Ectodermal cell (in vitro differentiated cells): ENCODE measurements around the gene SNAI1.
"Not testable (repeated sequence)": the region's sequence is repeated elsewhere in the genome, so short reads cannot be mapped to it uniquely, and the experiment has no call there.

Experiments
- H3K27ac ChIP-seq: 2 replicates; pipeline ENCODE4 v1.7.0; 2013; ENCODE audit warnings: mild to moderate bottlenecking, low read depth, low read length; ENCODE audit not compliant: insufficient read depth, poor library complexity, severe bottlenecking
- H3K27me3 ChIP-seq: 2 replicates; pipeline ENCODE4 v1.7.0; 2013; ENCODE audit warnings: mild to moderate bottlenecking, low read length; ENCODE audit not compliant: insufficient read depth, control insufficient read depth, poor library complexity, severe bottlenecking
- H3K36me3 ChIP-seq: one replicate; pipeline ENCODE4 v1.7.0; 2013; ENCODE audit warnings: low read length; ENCODE audit not compliant: control insufficient read depth, insufficient read depth
- H3K4me1 ChIP-seq: one replicate; pipeline ENCODE4 v1.7.0; 2013; ENCODE audit warnings: low read length; ENCODE audit not compliant: control insufficient read depth, insufficient read depth
- H3K4me3 ChIP-seq: 2 replicates; pipeline ENCODE4 v1.7.0; 2013; ENCODE audit warnings: low read depth, low read length, control low read depth; ENCODE audit not compliant: insufficient read depth
- H3K9me3 ChIP-seq: 2 replicates; pipeline ENCODE4 v1.7.0; 2013; ENCODE audit warnings: mild to moderate bottlenecking, low read length, moderate library complexity; ENCODE audit not compliant: control insufficient read depth
- WGBS, 2 experiments: methylation state at CpG; one replicate each; pipeline ENCODE4 v1.1.7; 2013; ENCODE audit warnings: missing lambda C conversion rate in 2 of 2; 5-methylcytosine and 5-hydroxymethylcytosine counted together

Gene SNAI1

DNA sequence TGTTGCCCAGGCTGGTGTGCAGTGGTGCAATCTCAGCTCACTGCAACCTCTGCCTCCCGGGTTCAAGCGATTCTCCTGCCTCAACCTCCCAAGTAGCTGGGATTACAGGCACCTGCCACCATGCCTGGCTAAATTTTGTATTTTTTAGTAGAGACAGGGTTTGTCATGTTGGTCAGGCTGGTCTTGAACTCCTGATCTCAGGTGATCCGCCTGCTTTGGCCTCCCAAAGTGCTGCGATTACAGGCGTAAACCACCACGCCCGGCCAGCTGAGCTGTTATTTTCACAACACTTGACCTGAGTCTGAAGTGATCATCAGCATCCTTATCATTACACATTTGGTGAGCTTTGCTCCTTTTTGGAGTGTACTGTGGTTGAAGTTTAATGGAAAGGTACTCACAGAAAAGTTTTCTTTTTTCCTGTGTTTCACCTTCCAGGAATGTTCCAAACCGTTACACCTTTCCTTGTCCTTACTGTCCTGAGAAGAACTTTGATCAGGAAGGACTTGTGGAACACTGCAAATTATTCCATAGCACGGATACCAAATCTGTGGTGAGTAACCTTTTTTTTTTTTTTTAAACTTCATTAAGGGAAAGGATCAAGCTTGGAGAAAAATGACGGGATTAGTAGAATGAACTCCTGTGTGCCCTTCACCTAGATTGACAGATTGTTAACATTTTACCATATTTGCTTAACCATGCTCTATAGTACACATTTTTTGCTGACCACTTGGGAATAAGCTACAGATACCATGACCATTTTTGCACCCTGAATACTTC, 36.9 kb upstream of the SNAI1 start:
- WGBS, 2 experiments: 82 to 84% methylated on average over 10 of the region's 10 CpGs
- Histone ChIP-seq H3K9me3 (no peaks in the 10 kb centered on the region), H3K4me3 (no peak overlapping the region), H3K27me3 (no peaks in the 10 kb centered on the region), H3K36me3 (peaks cover 31% of the 10 kb centered on the region), H3K27ac (no peak overlapping the region), H3K4me1 (no peaks in the 10 kb centered on the region)

DNA sequence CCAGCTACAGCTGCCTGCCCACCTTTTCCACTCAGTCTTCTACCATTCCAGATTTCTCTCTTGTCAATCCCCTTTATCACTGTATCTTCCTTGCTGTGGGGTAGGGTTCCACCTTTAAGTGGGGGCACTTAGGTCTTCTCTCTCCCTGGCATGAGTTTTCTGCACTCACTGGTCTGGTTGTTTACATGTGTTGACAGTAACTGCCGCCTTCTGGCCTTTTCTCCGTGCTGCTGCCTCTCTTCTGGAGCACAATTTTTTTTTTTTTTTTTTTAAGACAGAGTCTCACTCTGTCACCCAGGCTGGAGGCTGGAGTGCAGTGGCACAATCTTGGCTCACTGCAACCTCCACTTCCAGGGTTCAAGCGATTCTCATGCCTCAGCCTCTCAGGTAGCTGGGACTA, 34.6 kb upstream of the SNAI1 start:
- no peaks in the 10 kb centered on the region for H3K4me1 ChIP-seq
- H3K27me3 ChIP-seq: no peaks in the 10 kb centered on the region
- peaks cover 50% of the 10 kb centered on the region for H3K36me3 ChIP-seq
- H3K4me3 ChIP-seq: no peak overlapping the region
- H3K27ac ChIP-seq: no peak overlapping the region
- WGBS, 2 experiments: 95 to 97% methylated on average over 3 of the region's 3 CpGs
- no peaks in the 10 kb centered on the region for H3K9me3 ChIP-seq

DNA sequence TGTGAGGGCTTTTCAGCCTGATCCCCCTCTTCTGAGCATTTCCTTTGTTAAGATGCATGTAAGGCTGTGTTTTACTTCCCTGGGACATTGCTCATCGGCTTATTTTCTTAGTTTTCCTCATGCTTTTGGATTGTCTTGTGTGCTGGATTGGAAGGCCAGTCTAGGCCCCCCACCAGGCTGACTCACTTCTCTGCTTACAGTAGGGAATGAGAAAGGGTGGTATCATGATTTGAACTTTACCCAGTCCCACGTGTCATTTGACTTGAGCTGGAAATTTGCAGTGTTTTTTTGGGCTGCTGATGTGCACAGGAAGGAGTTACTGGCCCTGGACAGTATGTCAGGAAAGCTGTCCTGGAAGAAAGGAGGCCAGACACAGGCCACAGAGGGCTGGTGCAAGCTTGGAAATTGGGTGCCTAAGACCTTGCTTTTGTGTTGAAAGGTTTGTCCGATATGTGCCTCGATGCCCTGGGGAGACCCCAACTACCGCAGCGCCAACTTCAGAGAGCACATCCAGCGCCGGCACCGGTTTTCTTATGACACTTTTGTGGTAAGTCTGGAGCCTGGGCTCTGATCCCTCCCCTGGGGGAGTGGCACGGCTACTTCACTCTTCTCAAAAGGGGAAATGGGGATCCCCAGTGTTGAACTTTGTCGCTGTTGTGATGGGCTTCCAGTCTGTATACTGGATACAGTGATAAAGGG, 33.8 kb upstream of the SNAI1 start:
- Histone ChIP-seq H3K36me3 (peaks cover 52% of the 10 kb centered on the region), H3K4me3 (no peak overlapping the region), H3K4me1 (no peaks in the 10 kb centered on the region), H3K27ac (no peak overlapping the region), H3K27me3 (no peaks in the 10 kb centered on the region), H3K9me3 (no peaks in the 10 kb centered on the region)
- WGBS, 2 experiments: 97% methylated on average over 11 of the region's 11 CpGs

DNA sequence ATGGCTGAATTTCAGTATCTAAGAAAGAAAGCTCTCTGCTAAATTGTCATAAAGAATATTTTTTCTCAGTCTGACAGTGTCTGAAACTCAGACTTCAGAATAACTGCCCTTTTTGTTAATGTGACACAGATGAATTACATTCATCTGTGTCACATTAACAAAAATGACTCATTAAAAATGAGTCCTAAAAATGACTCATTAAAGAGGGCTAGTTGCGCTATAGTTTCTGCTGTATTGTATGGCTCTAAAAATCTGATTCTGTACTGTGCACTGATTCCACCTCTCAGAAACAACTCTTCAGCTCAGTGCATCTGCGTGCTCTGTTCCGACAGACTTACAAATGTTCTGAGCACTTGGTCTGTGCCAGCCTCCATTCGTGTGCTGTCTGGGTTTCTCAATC, 31.6 kb upstream of the SNAI1 start:
- Histone ChIP-seq H3K4me1 (no peaks in the 10 kb centered on the region), H3K9me3 (no peaks in the 10 kb centered on the region), H3K36me3 (peaks cover 46% of the 10 kb centered on the region), H3K4me3 (no peak overlapping the region), H3K27ac (no peak overlapping the region), H3K27me3 (no peaks in the 10 kb centered on the region)
- WGBS, 2 experiments: 88 to 93% methylated on average over 4 of the region's 4 CpGs

DNA sequence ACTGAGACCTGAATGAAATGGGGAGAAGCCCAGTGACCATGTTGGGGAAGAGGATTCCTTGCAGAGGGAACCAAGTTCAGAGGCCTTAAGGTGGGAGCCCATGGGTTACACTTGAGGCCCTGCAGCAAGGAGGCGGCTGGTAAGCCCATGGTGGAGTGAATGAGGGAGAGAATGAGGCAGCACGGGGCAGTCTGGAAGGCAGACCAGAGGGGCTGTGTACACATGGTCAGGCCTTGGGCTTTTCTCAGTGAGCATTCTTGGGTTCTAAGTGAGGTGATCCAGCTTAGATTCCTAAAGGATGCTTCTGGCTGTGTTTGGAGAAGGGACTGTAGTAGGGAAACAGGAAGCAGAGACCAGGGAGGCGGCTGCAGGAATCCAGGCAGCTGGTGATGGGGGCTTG, 27.6 kb upstream of the SNAI1 start:
- Histone ChIP-seq H3K4me1 (no peaks in the 10 kb centered on the region), H3K27ac (no peak overlapping the region), H3K9me3 (no peaks in the 10 kb centered on the region), H3K27me3 (no peaks in the 10 kb centered on the region), H3K4me3 (no peak overlapping the region), H3K36me3 (peaks cover 36% of the 10 kb centered on the region)
- WGBS, 2 experiments: 89 to 95% methylated on average over 3 of the region's 3 CpGs

DNA sequence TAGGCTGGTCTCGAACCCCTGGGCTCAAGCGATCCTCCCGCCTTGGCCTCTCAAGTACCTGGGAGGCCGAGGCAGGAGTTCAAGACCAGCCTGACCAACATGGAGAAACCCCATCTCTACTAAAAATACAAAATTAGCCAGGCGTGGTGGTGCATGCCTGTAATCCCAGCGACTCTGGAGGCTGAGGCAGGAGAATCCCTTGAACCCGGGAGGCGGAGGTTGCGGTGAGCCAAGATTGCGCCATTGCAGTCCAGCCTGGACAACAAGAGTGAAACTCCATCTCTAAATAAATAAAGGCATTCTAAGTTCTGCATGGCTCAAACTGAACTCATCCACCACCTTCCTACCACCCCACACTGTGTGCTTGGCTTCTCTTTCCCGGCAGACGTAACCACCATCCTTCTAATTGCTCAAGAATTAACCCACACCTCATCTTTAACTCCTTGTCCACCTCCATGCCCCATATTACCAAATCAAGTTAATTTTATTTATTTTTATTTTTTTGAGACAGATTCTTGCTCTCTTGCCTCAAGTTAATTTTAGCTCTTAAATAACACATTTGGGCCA, 26.9 kb upstream of the SNAI1 start:
- H3K4me3 ChIP-seq, H3K27me3 ChIP-seq, H3K27ac ChIP-seq, H3K4me1 ChIP-seq, H3K9me3 ChIP-seq: not testable (repeated sequence)
- H3K36me3 ChIP-seq: peaks cover 35% of the 10 kb centered on the region
- 93 to 95% methylated on average over 12 of the region's 12 CpGs for WGBS, 2 experiments

DNA sequence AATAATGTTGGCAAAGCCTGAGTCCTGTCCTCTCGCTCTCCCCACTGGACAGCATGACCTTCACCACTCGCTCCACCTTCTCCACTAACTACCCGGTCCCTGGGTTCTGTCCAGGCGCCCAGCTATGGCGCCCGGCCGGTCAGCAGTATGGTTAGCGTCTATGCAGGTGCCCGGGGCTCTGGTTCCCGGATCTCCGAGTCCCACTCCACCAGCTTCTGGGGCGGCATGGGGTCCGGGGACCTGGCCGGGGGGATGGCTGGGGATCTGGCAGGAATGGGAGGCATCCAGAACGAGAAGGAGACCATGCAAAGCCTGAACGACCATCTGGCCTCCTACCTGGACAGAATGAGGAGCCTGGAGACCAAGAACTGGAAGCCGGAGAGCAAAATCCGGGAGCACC, 26.1 kb upstream of the SNAI1 start:
- Histone ChIP-seq H3K36me3 (peaks cover 27% of the 10 kb centered on the region), H3K27ac (no peak overlapping the region), H3K9me3 (no peaks in the 10 kb centered on the region), H3K4me3 (no peak overlapping the region), H3K4me1 (no peaks in the 10 kb centered on the region), H3K27me3 (no peaks in the 10 kb centered on the region)
- WGBS, 2 experiments: 95 to 98% methylated on average over 18 of the region's 18 CpGs

DNA sequence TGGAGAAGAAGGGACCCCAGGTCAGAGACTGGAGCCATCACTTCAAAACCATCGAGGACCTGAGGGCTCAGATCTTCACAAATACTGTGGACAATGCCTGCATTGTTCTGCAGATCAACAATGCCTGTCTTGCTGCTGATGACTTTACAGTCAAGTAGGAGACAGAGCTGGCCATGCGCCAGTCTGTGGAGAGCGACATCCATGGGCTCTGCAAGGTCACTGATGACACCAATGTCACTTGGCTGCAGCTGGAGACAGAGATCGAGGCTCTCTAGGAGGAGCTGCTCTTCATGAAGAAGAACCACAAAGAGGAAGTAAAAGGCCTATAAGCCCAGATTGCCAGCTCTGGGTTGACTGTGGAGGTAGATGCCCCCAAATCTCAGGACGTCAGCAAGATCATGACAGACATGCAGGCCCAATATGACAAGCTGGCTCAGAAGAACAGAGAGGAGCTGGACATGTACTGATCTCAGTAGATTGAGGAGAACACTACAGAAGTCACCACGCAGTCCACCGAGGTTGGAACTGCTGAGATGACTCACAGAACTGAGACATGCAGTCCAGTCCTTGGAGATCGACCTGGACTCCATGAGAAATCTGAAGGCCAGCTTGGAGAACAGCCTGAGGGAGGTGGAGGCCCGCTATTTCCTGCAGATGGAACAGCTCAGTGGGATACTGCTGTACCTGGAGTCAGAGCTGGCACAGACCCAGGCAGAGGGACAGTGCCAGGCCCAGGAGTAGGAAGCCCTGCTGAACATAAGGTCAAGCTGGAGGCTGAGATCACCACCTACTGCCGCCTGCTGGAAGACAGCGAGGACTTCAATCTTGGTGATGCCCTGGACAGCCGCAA, 25.5 kb upstream of the SNAI1 start:
- H3K27ac ChIP-seq, H3K27me3 ChIP-seq, H3K4me3 ChIP-seq, H3K4me1 ChIP-seq, H3K9me3 ChIP-seq: not testable (repeated sequence)
- peaks cover 21% of the 10 kb centered on the region for H3K36me3 ChIP-seq
- 94 to 96% methylated on average over 12 of the region's 12 CpGs for whole genome bisulfite sequencing, 2 experiments

DNA sequence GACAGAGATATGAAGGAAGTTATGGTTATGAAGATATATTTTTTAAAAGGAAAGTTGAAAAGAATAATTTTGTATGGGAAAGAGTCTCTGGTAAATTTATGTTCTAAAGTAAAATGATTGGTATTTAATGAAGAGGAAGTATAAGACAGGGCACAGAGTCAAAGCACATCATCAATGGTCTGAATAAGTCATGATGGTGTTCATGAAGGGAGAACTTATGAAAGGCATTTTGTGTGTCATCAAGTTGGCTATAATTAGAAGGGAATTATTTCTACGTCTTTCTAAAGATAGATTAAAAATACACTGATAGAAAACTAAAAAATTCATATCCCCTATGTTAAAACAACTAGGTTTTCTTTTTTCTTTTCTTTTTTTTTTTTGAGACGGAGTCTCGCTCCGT, 21.4 kb upstream of the SNAI1 start:
- H3K9me3 ChIP-seq: no peaks in the 10 kb centered on the region
- no peak overlapping the region for H3K27ac ChIP-seq
- 93 to 97% methylated on average over 3 of the region's 4 CpGs for WGBS, 2 experiments
- H3K27me3 ChIP-seq: no peaks in the 10 kb centered on the region
- no peaks in the 10 kb centered on the region for H3K4me1 ChIP-seq
- no peak overlapping the region for H3K4me3 ChIP-seq
- H3K36me3 ChIP-seq: peaks cover 6% of the 10 kb centered on the region
